Measurements from ENCODE around the gene FARS2. TPM values are rescaled to one million over a fixed set of nuclear protein-coding genes. Genes with fewer than 3 reads are reported as not detected.
A peak's percentile ranks its signal among the peaks of the same experiment; 100 is the strongest.

FARS2 gene
- polyA plus RNA-seq, 1 donor (not counting 4 experiments of a cell fraction or from before 2014, with no cell fraction given), result 21.3 TPM

- H3K9ac ChIP-seq (ENCODE audit: control insufficient read depth, extremely low read depth, insufficient read depth, low read length), result no peak overlapping the region
- TF ChIP-seq CTCF (optimal IDR thresholded peaks at IDR 0.05 in 1 of 3, IDR thresholded peaks at IDR 0.05 in 1 of 3, conservative IDR thresholded peaks at IDR 0.05 in 1 of 3; ENCODE audit: extremely low read depth in 1 of 3, insufficient read depth in 2 of 3, low read length in 3 of 3) (no peak), EZH2 (IDR thresholded peaks at IDR 0.05; ENCODE audit: low read length) (no peak)
- H3K27ac ChIP-seq (ENCODE audit: control insufficient read depth, insufficient read depth, low read length), result no peak overlapping the region
- no peak overlapping the region for H3K4me2 ChIP-seq (ENCODE audit: control insufficient read depth, extremely low read depth, insufficient read depth, low read depth, low read length)
- H3K4me3 ChIP-seq (ENCODE audit: control insufficient read depth in 2 of 3, extremely low read depth in 1 of 3, insufficient read depth in 2 of 3, low read depth in 1 of 3, low read length in 3 of 3), result no peak overlapping the region
- no peaks in the 10 kb centered on the region for H3K9me3 ChIP-seq (ENCODE audit: control insufficient read depth, low read depth, low read length)
- H3K27me3 ChIP-seq (ENCODE audit: control insufficient read depth, extremely low read depth, insufficient read depth, low read length), result no peaks in the 10 kb centered on the region
- no peak overlapping the region for H2AFZ ChIP-seq (ENCODE audit: control insufficient read depth, low read length)
- H3K9me1 ChIP-seq (ENCODE audit: control insufficient read depth, extremely low read depth, insufficient read depth, low read length), result no peaks in the 10 kb centered on the region
- peaks cover 38% of the 10 kb centered on the region for H3K79me2 ChIP-seq (ENCODE audit: control insufficient read depth, insufficient read depth, low read length)
- FAIRE-seq (no peak), DNase-seq (ENCODE audit: low read depth, low spot score) (no peak)
- H3K36me3 ChIP-seq (ENCODE audit: control insufficient read depth in 2 of 2, extremely low read depth in 1 of 2, insufficient read depth in 2 of 2, low read length in 2 of 2), result peaks cover 3% of the 10 kb centered on the region in 2 experiments
- peaks cover 34% of the 10 kb centered on the region for H3K4me1 ChIP-seq (ENCODE audit: control insufficient read depth, extremely low read depth, insufficient read depth, low read length)
- dilution Hi-C loops (cut with MboI; ENCODE audit: extremely low pct_ligation_motif_present, low sequenced_read_pairs), result no loop called here
- H4K20me1 ChIP-seq (ENCODE audit: control insufficient read depth, extremely low read depth, insufficient read depth, low read length), result no peaks in the 10 kb centered on the region
These were observed 12.8 kb upstream of the FARS2 start for GRCh38 chr6:5248302-5249098.

GRCh38 chr6:5249451-5250122 lies 11.7 kb upstream of the FARS2 start:
- H3K27ac ChIP-seq (ENCODE audit: control insufficient read depth, insufficient read depth, low read length), result peak overlapping the region; percentile 82
- TF ChIP-seq CTCF (optimal IDR thresholded peaks at IDR 0.05 in 1 of 3, IDR thresholded peaks at IDR 0.05 in 1 of 3, conservative IDR thresholded peaks at IDR 0.05 in 1 of 3; ENCODE audit: extremely low read depth in 1 of 3, insufficient read depth in 2 of 3, low read length in 3 of 3) (no peak), EZH2 (IDR thresholded peaks at IDR 0.05; ENCODE audit: low read length) (no peak)

More at GRCh38 chr6:5249451-5250122, 11.7 kb upstream of the FARS2 start:
- Histone ChIP-seq H3K36me3 (ENCODE audit: control insufficient read depth in 2 of 2, extremely low read depth in 1 of 2, insufficient read depth in 2 of 2, low read length in 2 of 2) (peaks cover 5 to 6% of the 10 kb centered on the region in 2 experiments), H4K20me1 (ENCODE audit: control insufficient read depth, extremely low read depth, insufficient read depth, low read length) (no peaks in the 10 kb centered on the region), H3K9ac (ENCODE audit: control insufficient read depth, extremely low read depth, insufficient read depth, low read length) (peak overlapping the region; percentile 30), H3K9me1 (ENCODE audit: control insufficient read depth, extremely low read depth, insufficient read depth, low read length) (no peaks in the 10 kb centered on the region), H3K9me3 (ENCODE audit: control insufficient read depth, low read depth, low read length) (no peaks in the 10 kb centered on the region), H3K79me2 (ENCODE audit: control insufficient read depth, insufficient read depth, low read length) (peaks cover 36% of the 10 kb centered on the region), H3K4me2 (ENCODE audit: control insufficient read depth, extremely low read depth, insufficient read depth, low read depth, low read length) (peak overlapping the region; percentile 69), H2AFZ (ENCODE audit: control insufficient read depth, low read length) (peak overlapping the region; percentile 63), H3K4me1 (ENCODE audit: control insufficient read depth, extremely low read depth, insufficient read depth, low read length) (peaks cover 34% of the 10 kb centered on the region), H3K4me3 (ENCODE audit: control insufficient read depth in 2 of 3, extremely low read depth in 1 of 3, insufficient read depth in 2 of 3, low read depth in 1 of 3, low read length in 3 of 3) (no peak overlapping the region), H3K27me3 (ENCODE audit: control insufficient read depth, extremely low read depth, insufficient read depth, low read length) (no peaks in the 10 kb centered on the region)
- FAIRE-seq (peak; percentile 57), DNase-seq (ENCODE audit: low read depth, low spot score) (no peak)
- dilution Hi-C loops (cut with MboI; ENCODE audit: extremely low pct_ligation_motif_present, low sequenced_read_pairs), result no loop called here
